SK-N-SH (cell line): ENCODE data around the gene TEX19. TPM values are rescaled to one million over a fixed set of nuclear protein-coding genes. Genes with fewer than 3 reads are reported as not detected.
"Not testable (repeated sequence)": the region's sequence is repeated elsewhere in the genome, so short reads cannot be mapped to it uniquely, and the experiment has no call there.

Experiments
- CTCF ChIA-PET: fragments of 300-600, 350-600 bp; formaldehyde crosslinking; extraction: SDS; loops from one replicate; lab custom pipeline; 2021; lab: Yijun Ruan, JAX
- POLR2A ChIA-PET: fragments of 350-600 bp; sonication (Branson Sonifier 250); formaldehyde crosslinking; extraction: SDS; loops from one replicate; lab custom pipeline; 2020; ENCODE audit warnings: antibody characterized with exemption, inconsistent platforms; lab: Yijun Ruan, JAX
- DNase-seq: peaks from one replicate; pipeline ENCODE4 v3.0.0; 2012
- H2AFZ ChIP-seq: fragments of 200-600 bp; sonication (generic); 2 replicates; pipeline ENCODE4 v1.8.1; 2016; ENCODE audit warnings: antibody characterized with exemption, mild to moderate bottlenecking, low read depth
- H3F3A ChIP-seq: fragments of 200-600 bp; sonication (generic); replicated peaks from 2 replicates; pipeline ENCODE3; 2016; ENCODE audit warnings: antibody characterized with exemption, mild to moderate bottlenecking; ENCODE audit not compliant: insufficient read depth
- H3K27ac ChIP-seq, 2 experiments: fragments of 200-500 bp in 1 of 2; fragments of 200-600 bp in 1 of 2; sonication (Bioruptor generic) in 1 of 2; sonication (generic), shearing (Covaris generic) in 1 of 2; 2 replicates each; pipeline versions ENCODE4 v1.5.1 to v1.6.1; 2014 to 2016; ENCODE audit warnings: low read depth in 2 of 2, inconsistent platforms in 1 of 2, low read length in 1 of 2, mild to moderate bottlenecking in 1 of 2, mixed read lengths in 1 of 2
- H3K27me3 ChIP-seq: fragments of 200-600 bp; sonication (generic), shearing (Covaris generic); 2 replicates; pipeline ENCODE4 v1.6.1; 2016; ENCODE audit warnings: mixed run types; ENCODE audit not compliant: insufficient read depth
- H3K36me3 ChIP-seq, 2 experiments: fragments of 200-500 bp in 1 of 2; fragments of 200-600 bp in 1 of 2; sonication (Bioruptor generic) in 1 of 2; sonication (generic) in 1 of 2; replicated peaks in 1 of 2; 2 replicates each; pipeline versions ENCODE3 to v1.5.1; 2014 to 2016; ENCODE audit warnings: low read length in 1 of 2, mild to moderate bottlenecking in 1 of 2; ENCODE audit not compliant: insufficient read depth in 2 of 2, control insufficient read depth in 1 of 2
- H3K4me1 ChIP-seq, 2 experiments: fragments of 200-500 bp in 1 of 2; fragments of 200-600 bp in 1 of 2; sonication (Bioruptor generic) in 1 of 2; sonication (generic), shearing (Covaris generic) in 1 of 2; 2 replicates each; pipeline versions ENCODE4 v1.5.1 to v1.6.1; 2014 to 2016; ENCODE audit warnings: low read depth in 1 of 2, low read length in 1 of 2, mixed run types in 1 of 2; ENCODE audit not compliant: insufficient read depth in 2 of 2, control insufficient read depth in 1 of 2
- H3K4me2 ChIP-seq: fragments of 200-600 bp; sonication (generic), shearing (Covaris generic); 2 replicates; pipeline ENCODE4 v1.6.1; 2017; ENCODE audit warnings: mixed run types
- H3K4me3 ChIP-seq, 2 experiments: fragments of 200-500 bp in 1 of 2; fragments of 200-600 bp in 1 of 2; sonication (Bioruptor generic) in 1 of 2; sonication (generic), shearing (Covaris generic) in 1 of 2; 2 replicates each; pipeline versions ENCODE4 v1.5.1 to v1.8.1; 2014 to 2016; ENCODE audit warnings: low read depth in 2 of 2, inconsistent platforms in 1 of 2, low read length in 1 of 2, mild to moderate bottlenecking in 1 of 2, mixed read lengths in 1 of 2, moderate library complexity in 1 of 2
- H3K79me2 ChIP-seq: fragments of 200-600 bp; sonication (generic); 2 replicates; pipeline ENCODE4 v1.8.1; 2017; ENCODE audit warnings: mild to moderate bottlenecking; ENCODE audit not compliant: insufficient read depth
- H3K9ac ChIP-seq: fragments of 200-600 bp; sonication (generic); 2 replicates; pipeline ENCODE4 v1.6.1; 2017; ENCODE audit warnings: mixed run types
- H3K9me2 ChIP-seq: fragments of 200-600 bp; sonication (generic); 2 replicates; pipeline ENCODE4 v1.6.1; 2017; ENCODE audit warnings: mixed run types
- H3K9me3 ChIP-seq: fragments of 200-600 bp; sonication (generic); 2 replicates; pipeline ENCODE4 v1.6.1; 2017; ENCODE audit warnings: mixed run types, mild to moderate bottlenecking, moderate library complexity
- H4K20me1 ChIP-seq: fragments of 200-600 bp; sonication (generic); 2 replicates; pipeline ENCODE4 v1.6.1; 2017; ENCODE audit warnings: mild to moderate bottlenecking, mixed run types; ENCODE audit not compliant: insufficient read depth
- CHD2 ChIP-seq: fragments of 150-350 bp; IDR thresholded peaks from 2 replicates; pipeline ENCODE4 v1.6.1; 2018; ENCODE audit warnings: low read length; ENCODE audit not compliant: partially characterized antibody
- CTCF ChIP-seq: fragments of 200-600 bp; sonication (generic); IDR thresholded peaks from 2 replicates; pipeline ENCODE4 v1.6.1; 2017; ENCODE audit warnings: antibody characterized with exemption, mild to moderate bottlenecking, moderate library complexity
- ELF1 ChIP-seq: IDR thresholded peaks from 2 replicates; pipeline ENCODE4 v1.4.0; 2012
- FOXJ3 ChIP-seq: sonication (generic); formaldehyde crosslinking; IDR thresholded peaks from 2 replicates; pipeline ENCODE4 v1.5.1; 2020; ENCODE audit warnings: mild to moderate bottlenecking, missing genetic modification reagents
- JUND ChIP-seq: IDR thresholded peaks from 2 replicates; pipeline ENCODE4 v1.4.0; 2012
- POLR2AphosphoS5 ChIP-seq: IDR thresholded peaks from 2 replicates; pipeline ENCODE4 v1.6.1; 2012; ENCODE audit warnings: low read depth, low read length
- RFX5 ChIP-seq: IDR thresholded peaks from 2 replicates; pipeline ENCODE4 v1.6.1; 2012; ENCODE audit warnings: mild to moderate bottlenecking, improper control_type of control experiment, low read length
- TCF12 ChIP-seq: IDR thresholded peaks from 2 replicates; pipeline ENCODE4 v1.4.0; 2012
- YY1 ChIP-seq: IDR thresholded peaks from 2 replicates; pipeline ENCODE4 v1.4.0; 2012; ENCODE audit warnings: low read depth, mild to moderate bottlenecking
- ZBTB33 ChIP-seq: IDR thresholded peaks from 2 replicates; pipeline ENCODE4 v1.4.0; 2012; ENCODE audit warnings: low read depth, borderline replicate concordance
- WGBS: methylation state at CpG from one replicate; pipeline ENCODE4 v1.1.6; 2017; ENCODE audit warnings: low lambda C conversion rate; 5-methylcytosine and 5-hydroxymethylcytosine counted together
- polyA plus RNA-seq, 3 experiments: library from polyadenylated mRNA; depleted of rRNA; stranded (reverse); fragments of >200 nt; gene quantifications; 2 replicates each; pipeline ENCODE4 v1.2.3, GENCODE V29; 2012

The TEX19 gene
- polyA plus RNA-seq, 1 of the 3 experiments (the other 2 are of a cell fraction), result 0.10 TPM

- peak within 1 kb of the TSS; percentile 29 to 51; a peak in 2 of 4 replicates for H3K4me3 ChIP-seq
These were observed 12.5 kb downstream of the TEX19 start, which contains the start of gene UTS2R for GRCh38 chr17:82371333-82372248. Gene UTS2R, plus strand, starts transcription at chr17:82371765. Its CDS starts 2,560 bp downstream, at chr17:82374325.

DNA sequence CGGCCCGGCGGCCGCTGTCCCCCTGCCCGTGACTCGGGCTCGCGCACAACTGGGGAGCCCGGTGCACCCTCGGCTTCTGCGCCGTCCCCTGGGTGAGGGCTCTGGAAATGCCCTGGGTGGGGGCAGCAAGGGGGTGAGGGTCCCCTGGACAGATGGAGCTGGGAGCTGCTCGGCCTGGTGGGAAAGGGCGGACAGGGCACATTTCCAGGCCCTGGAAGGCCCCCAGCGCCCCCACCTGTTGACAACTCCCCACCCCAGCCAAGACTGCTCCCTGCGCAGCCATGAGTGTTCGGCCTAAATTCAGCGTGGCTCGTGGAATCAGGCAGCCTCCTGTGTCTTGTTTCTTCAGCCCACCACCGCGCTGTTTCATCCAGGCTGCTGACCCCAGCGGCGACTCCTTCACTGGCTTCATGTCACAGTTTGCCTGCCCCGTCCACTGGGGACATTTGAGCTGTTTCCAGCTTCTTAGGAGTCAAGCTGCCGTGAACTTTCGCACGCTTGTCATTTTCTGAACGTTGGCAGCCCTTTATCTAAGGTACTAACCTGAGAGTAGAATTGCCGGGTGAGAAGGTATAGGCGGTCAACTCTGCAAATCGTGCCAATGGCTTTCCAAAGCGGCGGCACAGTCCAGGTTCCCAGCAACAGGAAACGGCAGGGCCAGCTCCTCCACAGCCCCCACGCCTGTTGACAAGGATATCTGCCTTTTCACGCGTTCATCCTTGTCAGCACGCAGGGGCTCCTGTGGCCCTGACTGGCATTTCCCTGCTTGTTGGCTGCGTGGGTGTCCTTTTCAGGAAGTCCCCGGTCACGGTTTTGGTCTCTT, 13.4 kb downstream of the TEX19 start:
- Histone ChIP-seq H3K4me1 (peaks cover 3 to 18% of the 10 kb centered on the region in 2 experiments; a peak in 2 of 4 replicates), H3K36me3 (no peaks in the 10 kb centered on the region), H4K20me1 (no peaks in the 10 kb centered on the region), H3K79me2 (no peaks in the 10 kb centered on the region), H2AFZ (no peak overlapping the region), H3K4me3 (no peak overlapping the region), H3K27me3 (peaks cover 67% of the 10 kb centered on the region), H3K9ac (no peak overlapping the region), H3K9me3 (no peaks in the 10 kb centered on the region), H3K27ac (no peak overlapping the region), H3K4me2 (no peak overlapping the region), H3K9me2 (no peaks in the 10 kb centered on the region), H3F3A (peaks cover 5% of the 10 kb centered on the region)
- peak; percentile 54 for DNase-seq
- 65% methylated on average over 41 of the region's 41 CpGs for WGBS
- ChIA-PET CTCF (interaction anchor here (1.0 to 2.4 kb wide), 10 partner anchors 9 to 72 kb away, joined by 3 to 9 read pairs (median 4); no protein-coding TSS in a partner anchor), POLR2A (no interaction called here)
- TF ChIP-seq FOXJ3 (CRISPR knock-in tag) (no peak), ZBTB33 (no peak), YY1 (no peak), POLR2AphosphoS5 (no peak), TCF12 (no peak), CHD2 (no peak), JUND (no peak), ELF1 (no peak)

More at GRCh38 chr17:82371333-82372248, 12.5 kb downstream of the TEX19 start, which contains the start of gene UTS2R:
- no peak within 1 kb of the TSS for H3K27ac ChIP-seq
- H2AFZ ChIP-seq, result no peak within 1 kb of the TSS
- no peaks in the 10 kb centered on the region for H3K9me2 ChIP-seq
- TF ChIP-seq YY1 (no peak), ELF1 (no peak), RFX5 (no peak), CTCF (no peak)
- TF ChIP-seq, all 33 proteins: peak for 0
- H3F3A ChIP-seq, result peaks cover 10% of the 10 kb centered on the region
- H3K9me3 ChIP-seq, result no peaks in the 10 kb centered on the region
- peak within 1 kb of the TSS; percentile 63 for H3K4me2 ChIP-seq
- CTCF ChIA-PET, result interaction anchor here (0.8 to 2.4 kb wide), 16 partner anchors 9 to 136 kb away, joined by 3 to 12 read pairs (median 6); partner anchors contain the start of gene TEX19
- POLR2A ChIA-PET, result no interaction called here
- H4K20me1 ChIP-seq, result no peaks in the 10 kb centered on the region
- peaks cover 65% of the 10 kb centered on the region for H3K27me3 ChIP-seq
- H3K4me1 ChIP-seq, result peaks cover 3 to 18% of the 10 kb centered on the region in 2 experiments; a peak in 2 of 4 replicates
- WGBS, result 11% methylated on average over 53 of the region's 109 CpGs
- no peaks in the 10 kb centered on the region for H3K36me3 ChIP-seq
- H3K9ac ChIP-seq, result no peak within 1 kb of the TSS
- peak; percentile 79 for DNase-seq
- no peaks in the 10 kb centered on the region for H3K79me2 ChIP-seq

DNA sequence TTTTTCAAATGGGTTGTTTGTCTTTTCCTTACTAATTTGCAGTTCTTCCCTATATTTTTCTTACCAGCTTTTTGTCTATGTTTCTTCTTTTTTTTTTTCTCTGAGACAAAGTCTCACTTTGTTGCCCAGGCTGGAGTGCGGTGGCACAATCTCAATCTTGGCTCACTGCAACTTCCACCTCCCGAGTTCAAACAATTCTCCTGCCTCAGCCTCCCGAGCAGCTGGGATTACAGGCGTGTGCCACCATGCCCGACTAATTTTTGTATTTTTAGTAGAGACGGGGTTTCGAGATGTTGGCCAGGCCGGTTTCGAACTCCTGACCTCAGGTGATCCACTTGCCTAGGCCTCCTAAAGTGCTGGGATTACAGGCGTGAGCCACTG, 14.0 kb downstream of the TEX19 start:
- H3K27me3 ChIP-seq, result peaks cover 73% of the 10 kb centered on the region
- H3K4me2 ChIP-seq, H3K9ac ChIP-seq, H3F3A ChIP-seq, H3K4me3 ChIP-seq, H3K79me2 ChIP-seq, POLR2A ChIA-PET, H3K36me3 ChIP-seq, H4K20me1 ChIP-seq, H3K27ac ChIP-seq, H3K9me2 ChIP-seq, DNase-seq, H2AFZ ChIP-seq, H3K9me3 ChIP-seq: not testable (repeated sequence)
- CTCF ChIA-PET, result interaction anchor here (0.6 to 2.4 kb wide), 13 partner anchors 8 to 138 kb away, joined by 3 to 9 read pairs (median 3); no protein-coding TSS in a partner anchor
- H3K4me1 ChIP-seq, result peaks cover 3 to 19% of the 10 kb centered on the region in 2 experiments; a peak in 2 of 4 replicates
- 83% methylated on average over 10 of the region's 10 CpGs for WGBS
